GM15510 (cell line): ENCODE results near the gene GREM2.

ENCODE experiments used
- POLR2A ChIP-seq: IDR thresholded peaks from 3 replicates; pipeline ENCODE4 v1.6.1; 2011; ENCODE audit warnings: borderline replicate concordance; ENCODE audit not compliant: insufficient read length; ENCODE audit errors: extremely low read depth

Gene GREM2

GRCh38 chr1:240553351-240553750 is 58.6 kb downstream of the GREM2 start:
- no peak for TF ChIP-seq POLR2A

DNA sequence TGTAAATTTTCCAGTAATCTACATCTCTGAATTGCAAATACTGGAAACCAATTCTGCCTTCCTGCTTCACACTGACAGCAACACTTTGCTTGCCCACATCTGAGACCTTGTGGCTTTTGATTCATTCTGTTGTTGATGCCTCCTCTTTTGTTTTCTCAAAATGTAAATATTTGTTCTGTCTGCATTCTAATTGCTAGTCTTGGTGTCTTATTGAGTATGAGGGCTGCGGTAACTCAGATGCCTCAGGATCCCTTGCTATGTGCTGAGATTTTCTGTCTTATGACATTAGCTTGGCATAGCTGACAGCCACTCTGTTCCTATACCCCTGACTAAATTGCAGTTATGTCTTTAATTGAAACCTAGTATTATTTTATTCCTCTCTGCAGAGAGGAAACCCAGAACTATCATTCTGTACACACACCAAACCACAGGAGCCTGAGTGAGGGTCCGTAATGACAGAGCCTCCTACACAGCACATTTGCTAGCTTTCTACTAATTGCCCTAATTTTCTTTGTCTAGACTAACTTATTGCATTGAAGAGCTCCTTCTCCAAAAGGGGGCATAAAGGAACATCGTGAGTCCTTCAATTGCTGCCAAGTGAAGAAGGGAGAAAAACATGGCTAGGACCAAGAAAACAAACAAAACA is 72.1 kb downstream of the GREM2 start:
- no peak for TF ChIP-seq POLR2A

DNA sequence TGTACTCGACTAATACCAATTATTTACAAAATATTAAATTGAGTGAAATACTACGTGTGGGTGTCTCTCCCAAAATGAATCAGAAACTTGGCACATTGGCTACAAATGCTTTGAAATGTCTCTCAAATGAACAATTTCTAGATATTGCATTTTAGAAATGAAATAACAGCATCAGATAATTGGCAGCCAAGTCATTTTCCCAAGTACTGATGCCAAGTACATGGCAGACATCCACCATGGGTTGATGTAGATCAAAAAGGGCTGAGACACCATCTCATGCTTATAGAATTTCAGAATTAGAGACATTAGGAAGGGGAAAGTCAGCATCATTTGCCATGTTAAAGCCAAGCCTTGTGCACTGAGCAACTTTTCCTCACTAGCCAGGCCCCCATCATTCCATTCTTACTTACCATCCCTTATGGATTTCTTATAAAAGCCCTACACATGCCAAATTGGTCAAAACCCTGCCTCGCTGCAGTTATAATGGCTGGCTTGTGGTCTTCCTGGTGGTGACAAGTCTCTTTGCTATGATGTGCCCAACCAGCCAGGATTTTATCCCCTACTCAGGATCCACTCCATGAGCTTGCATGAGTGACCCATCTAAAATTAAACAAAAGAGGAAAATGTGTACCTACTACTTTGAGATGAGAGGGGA is 73.1 kb downstream of the GREM2 start:
- no peak for TF ChIP-seq POLR2A

- TF ChIP-seq POLR2A = no peak
Observed at GRCh38 chr1:240533154-240533780, 78.7 kb downstream of the GREM2 start.

GRCh38 chr1:240528591-240528990 is 83.4 kb downstream of the GREM2 start:
- TF ChIP-seq POLR2A = no peak

- no peak for TF ChIP-seq POLR2A
Observed at GRCh38 chr1:240527086-240527485, 84.9 kb downstream of the GREM2 start.

GRCh38 chr1:240526312-240526711 is 85.6 kb downstream of the GREM2 start:
- no peak for TF ChIP-seq POLR2A

- TF ChIP-seq POLR2A = no peak
Observed at GRCh38 chr1:240524356-240525069, 87.4 kb downstream of the GREM2 start.

- no peak for TF ChIP-seq POLR2A
Observed at GRCh38 chr1:240522122-240522822, 89.7 kb downstream of the GREM2 start.

GRCh38 chr1:240517891-240518290 is 94.1 kb downstream of the GREM2 start:
- TF ChIP-seq POLR2A = no peak

- TF ChIP-seq POLR2A = no peak
Observed at GRCh38 chr1:240516069-240516468, 95.9 kb downstream of the GREM2 start.

DNA sequence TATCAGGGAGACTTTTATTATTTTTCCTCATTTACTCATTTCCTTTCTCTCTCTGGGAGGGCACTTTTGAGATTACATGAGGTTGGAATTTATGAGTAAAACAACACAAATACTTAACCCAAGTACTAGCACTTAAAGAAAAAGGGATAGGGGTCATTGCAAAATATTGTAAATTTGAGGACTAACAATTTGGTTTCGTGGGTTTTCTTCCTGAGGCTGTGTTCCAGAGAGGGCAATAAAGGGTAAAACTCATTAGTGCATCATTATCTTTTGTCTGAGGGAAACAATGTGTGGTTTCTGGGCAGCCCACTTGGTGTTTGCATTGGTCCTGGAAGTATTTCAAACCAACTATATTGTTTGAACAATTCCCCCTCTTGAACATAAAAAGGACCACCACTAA is 96.5 kb downstream of the GREM2 start:
- no peak for TF ChIP-seq POLR2A

GRCh38 chr1:240511789-240512188 is 100.2 kb downstream of the GREM2 start:
- TF ChIP-seq POLR2A = no peak

DNA sequence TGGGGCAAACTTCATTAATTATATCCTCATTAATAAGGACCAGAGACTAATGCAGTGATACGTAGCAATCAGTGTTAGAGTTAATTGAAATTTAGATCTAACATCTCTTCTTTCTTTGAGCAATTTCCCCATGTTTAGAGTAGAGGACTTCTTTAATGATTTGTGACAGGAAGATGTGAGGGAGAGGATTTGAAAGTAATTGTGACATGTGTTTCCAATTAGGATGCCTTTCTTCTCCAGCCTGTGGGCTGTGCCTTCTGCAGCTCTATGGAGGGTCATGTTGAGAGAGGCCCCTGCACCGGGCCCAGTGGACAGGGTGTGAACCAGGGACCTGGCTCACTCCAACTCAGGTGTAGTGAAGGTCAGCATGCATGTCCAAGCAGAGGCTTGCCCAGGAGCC is 103.0 kb downstream of the GREM2 start:
- TF ChIP-seq POLR2A = no peak

- no peak for TF ChIP-seq POLR2A
Observed at GRCh38 chr1:240508201-240508600, 103.8 kb downstream of the GREM2 start.
